ENCODE results near the gene TINCR.
A peak's percentile ranks its signal among the peaks of the same experiment; 100 is the strongest.

TINCR gene

DNA sequence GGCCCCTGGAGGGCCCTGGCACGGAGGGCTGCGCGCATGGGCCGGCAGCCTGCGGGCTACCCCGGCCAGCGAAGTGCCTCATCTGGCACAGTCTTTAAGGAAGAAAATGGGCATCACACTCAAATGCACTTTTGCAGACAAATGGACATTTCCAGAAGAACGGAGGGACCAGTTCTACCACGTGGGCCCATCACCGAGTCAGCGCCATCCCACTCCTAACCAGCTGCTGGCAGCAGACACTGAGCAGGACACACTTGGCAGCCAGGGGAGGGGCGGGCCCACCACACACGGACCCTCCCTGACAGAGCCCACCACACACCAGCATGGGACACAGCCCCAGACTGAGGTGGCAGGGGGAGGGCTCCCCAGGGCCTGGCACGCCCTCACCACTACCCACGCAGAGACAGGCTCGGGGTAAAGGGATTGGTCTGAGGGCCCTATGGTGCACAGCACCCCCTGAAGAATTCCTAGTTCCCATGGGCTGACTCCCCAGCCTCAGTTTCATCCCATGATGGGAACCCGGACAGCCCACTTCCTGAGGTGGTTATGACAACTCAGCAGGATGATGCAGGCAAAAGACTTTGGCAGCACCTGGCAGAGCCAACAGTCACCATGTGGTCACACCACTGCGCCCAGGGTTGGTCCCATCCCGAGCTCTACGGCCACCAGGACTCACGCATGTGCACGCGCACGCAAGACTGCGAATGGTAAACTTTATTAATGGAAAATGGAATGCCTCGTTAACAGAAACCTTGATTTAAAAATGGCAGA is 18.7 kb upstream of the TINCR start:
- Mint-ChIP-seq H3K9me3 (no peaks in the 10 kb centered on the region), H3K36me3 (ENCODE audit: low read depth) (peaks cover 28% of the 10 kb centered on the region), H3K27me3 (ENCODE audit: low read depth, poor library complexity) (no peaks in the 10 kb centered on the region), H3K4me3 (no peak overlapping the region), H3K4me1 (peaks cover 31% of the 10 kb centered on the region), H3K27ac (peak overlapping the region; percentile 51)
- TF ChIP-seq, protein P1, sequence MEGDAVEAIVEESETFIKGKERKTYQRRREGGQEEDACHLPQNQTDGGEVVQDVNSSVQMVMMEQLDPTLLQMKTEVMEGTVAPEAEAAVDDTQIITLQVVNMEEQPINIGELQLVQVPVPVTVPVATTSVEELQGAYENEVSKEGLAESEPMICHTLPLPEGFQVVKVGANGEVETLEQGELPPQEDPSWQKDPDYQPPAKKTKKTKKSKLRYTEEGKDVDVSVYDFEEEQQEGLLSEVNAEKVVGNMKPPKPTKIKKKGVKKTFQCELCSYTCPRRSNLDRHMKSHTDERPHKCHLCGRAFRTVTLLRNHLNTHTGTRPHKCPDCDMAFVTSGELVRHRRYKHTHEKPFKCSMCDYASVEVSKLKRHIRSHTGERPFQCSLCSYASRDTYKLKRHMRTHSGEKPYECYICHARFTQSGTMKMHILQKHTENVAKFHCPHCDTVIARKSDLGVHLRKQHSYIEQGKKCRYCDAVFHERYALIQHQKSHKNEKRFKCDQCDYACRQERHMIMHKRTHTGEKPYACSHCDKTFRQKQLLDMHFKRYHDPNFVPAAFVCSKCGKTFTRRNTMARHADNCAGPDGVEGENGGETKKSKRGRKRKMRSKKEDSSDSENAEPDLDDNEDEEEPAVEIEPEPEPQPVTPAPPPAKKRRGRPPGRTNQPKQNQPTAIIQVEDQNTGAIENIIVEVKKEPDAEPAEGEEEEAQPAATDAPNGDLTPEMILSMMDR (IDR thresholded peaks at IDR 0.05): no peak
- no peak for DNase-seq

DNA sequence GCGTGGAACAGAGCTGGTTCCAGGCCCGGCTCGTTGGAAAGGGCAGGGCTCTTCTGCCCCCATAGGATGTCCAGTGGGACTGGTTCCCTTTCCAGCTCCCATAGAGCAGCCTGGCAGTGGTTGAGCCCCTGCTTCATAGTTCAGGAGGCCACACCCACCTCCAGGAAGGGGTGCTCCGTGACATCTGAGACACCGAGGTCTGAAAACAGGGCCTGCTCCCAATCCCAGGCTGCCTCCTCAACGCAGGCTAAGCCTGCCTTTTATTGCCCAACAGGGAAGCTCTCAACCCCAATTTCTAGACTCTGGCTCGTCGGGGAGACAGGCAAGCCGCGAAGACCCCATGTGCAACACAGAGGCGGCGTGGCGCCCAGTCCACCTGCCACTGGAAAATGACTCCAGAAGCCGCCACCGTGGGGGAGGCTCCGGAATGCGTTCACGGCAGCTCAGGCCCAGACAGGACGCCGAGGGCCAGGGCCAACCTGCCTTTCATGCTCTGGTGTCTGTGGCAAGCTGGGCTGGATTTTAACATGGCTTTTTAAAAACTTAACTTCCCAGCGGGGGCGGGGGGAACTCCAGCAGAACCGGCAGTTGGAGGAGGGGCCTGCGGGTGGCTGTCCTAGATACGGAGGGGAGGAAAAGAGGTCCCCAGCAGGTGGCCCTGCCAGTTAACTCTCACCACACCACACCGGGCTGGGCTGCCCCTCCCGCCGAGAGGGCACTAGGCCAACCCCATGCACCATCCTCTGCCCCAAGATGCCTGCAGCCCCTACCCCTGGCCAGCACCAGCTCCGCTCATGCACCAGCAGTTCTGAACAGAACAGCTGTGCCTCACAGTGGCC is 17.9 kb upstream of the TINCR start:
- no peaks in the 10 kb centered on the region for H3K9me3 Mint-ChIP-seq
- H3K36me3 Mint-ChIP-seq (ENCODE audit: low read depth): peaks cover 27% of the 10 kb centered on the region
- H3K27ac Mint-ChIP-seq: peak overlapping the region; percentile 82
- DNase-seq: peak; percentile 50
- H3K27me3 Mint-ChIP-seq (ENCODE audit: low read depth, poor library complexity): no peaks in the 10 kb centered on the region
- H3K4me1 Mint-ChIP-seq: peaks cover 31% of the 10 kb centered on the region
- TF ChIP-seq, protein P1 (IDR thresholded peaks at IDR 0.05): no peak
- H3K4me3 Mint-ChIP-seq: peak overlapping the region; percentile 67

DNA sequence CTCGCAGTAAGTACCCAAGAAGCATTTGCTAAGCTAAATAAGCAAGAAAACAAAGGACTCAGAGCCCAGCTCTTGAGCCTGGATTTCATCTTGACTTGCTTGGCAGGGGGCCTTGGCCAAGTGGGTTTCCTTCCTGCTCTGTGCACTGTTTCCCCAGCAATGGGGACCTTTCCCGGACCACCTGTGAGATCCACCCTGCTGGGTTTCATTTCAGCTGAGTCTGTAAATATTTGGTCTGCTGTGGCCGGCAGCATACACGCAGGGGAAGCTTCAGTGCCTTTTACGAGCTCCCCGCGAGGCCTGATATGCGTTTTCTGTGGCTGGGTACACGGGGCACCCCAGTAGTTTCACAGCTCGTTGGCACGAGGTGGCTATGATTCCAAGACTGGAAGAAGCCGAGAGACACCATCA is 12.4 kb upstream of the TINCR start:
- H3K36me3 Mint-ChIP-seq (ENCODE audit: low read depth): peaks cover 7% of the 10 kb centered on the region
- DNase-seq: no peak
- H3K27ac Mint-ChIP-seq: no peak overlapping the region
- H3K4me3 Mint-ChIP-seq: no peak overlapping the region
- peaks cover 6% of the 10 kb centered on the region for H3K27me3 Mint-ChIP-seq (ENCODE audit: low read depth, poor library complexity)
- H3K4me1 Mint-ChIP-seq: peaks cover 19% of the 10 kb centered on the region
- TF ChIP-seq, protein P1 (IDR thresholded peaks at IDR 0.05): no peak
- no peaks in the 10 kb centered on the region for H3K9me3 Mint-ChIP-seq

DNA sequence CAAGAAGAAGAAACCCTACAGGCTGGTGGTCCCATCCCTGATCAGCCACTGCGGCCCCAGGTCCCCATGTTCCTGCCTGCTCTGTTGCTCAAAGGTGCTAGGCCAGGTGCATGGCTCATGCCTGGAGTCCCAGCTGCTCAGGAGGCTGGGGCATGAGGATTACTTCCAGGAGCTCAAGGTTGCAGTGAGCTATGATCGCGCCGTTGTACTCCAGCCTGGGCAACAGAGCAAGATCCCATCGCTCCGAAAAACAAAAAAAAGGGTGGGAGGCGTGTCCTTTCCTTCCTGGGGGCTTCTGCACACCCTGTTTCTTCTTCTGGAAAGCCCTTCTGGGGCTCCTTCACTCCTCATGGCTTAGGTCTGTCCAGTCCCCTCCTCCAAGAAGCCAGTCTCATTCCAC is 11.9 kb upstream of the TINCR start:
- H3K4me1 Mint-ChIP-seq: peaks cover 19% of the 10 kb centered on the region
- no peak overlapping the region for H3K27ac Mint-ChIP-seq
- TF ChIP-seq, protein P1 (IDR thresholded peaks at IDR 0.05): no peak
- DNase-seq: no peak
- H3K36me3 Mint-ChIP-seq (ENCODE audit: low read depth): peaks cover 7% of the 10 kb centered on the region
- peaks cover 10% of the 10 kb centered on the region for H3K27me3 Mint-ChIP-seq (ENCODE audit: low read depth, poor library complexity)
- H3K4me3 Mint-ChIP-seq: no peak overlapping the region
- H3K9me3 Mint-ChIP-seq: no peaks in the 10 kb centered on the region

DNA sequence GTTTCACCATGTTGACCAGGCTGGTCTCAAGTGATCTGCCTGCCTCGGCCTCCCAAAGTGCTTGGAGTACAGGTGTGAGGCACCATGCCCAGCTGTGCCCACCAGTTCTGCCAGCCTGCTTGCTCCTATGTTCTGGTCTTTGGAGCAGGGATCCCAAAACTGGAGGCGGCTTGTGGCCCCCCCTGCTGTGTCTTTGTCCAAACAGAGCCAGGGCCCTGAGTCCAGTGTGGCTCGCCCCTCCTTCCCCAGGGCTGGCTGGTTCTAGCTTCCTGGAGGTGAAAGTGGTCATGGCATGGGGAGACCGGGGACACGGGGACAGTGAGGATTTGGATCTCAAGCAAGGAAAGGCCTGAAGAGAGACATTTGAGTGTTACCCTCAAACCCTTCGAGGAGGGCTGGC is 11.5 kb upstream of the TINCR start:
- H3K4me3 Mint-ChIP-seq: no peak overlapping the region
- TF ChIP-seq, protein P1 (IDR thresholded peaks at IDR 0.05): no peak
- no peaks in the 10 kb centered on the region for H3K9me3 Mint-ChIP-seq
- no peak for DNase-seq
- H3K27ac Mint-ChIP-seq: no peak overlapping the region
- peaks cover 10% of the 10 kb centered on the region for H3K27me3 Mint-ChIP-seq (ENCODE audit: low read depth, poor library complexity)
- peaks cover 4% of the 10 kb centered on the region for H3K36me3 Mint-ChIP-seq (ENCODE audit: low read depth)
- H3K4me1 Mint-ChIP-seq: peaks cover 19% of the 10 kb centered on the region

Data from nephron progenitor cell (in vitro differentiated cells).